GM19238 (cell line): Measurements from ENCODE around the gene TXN.
"Not testable (repeated sequence)": the region's sequence is repeated elsewhere in the genome, so short reads cannot be mapped to it uniquely, and the experiment has no call there.

Source experiments
- DNase-seq: peaks from one replicate; pipeline ENCODE4 v3.0.0; 2011; ENCODE audit warnings: low spot score; ENCODE audit not compliant: insufficient read length

The TXN gene

GRCh38 chr9:110213413-110214044 is 42.8 kb downstream of the TXN start:
- DNase-seq: no peak

- DNase-seq: no peak
Measured at GRCh38 chr9:110208031-110208430, 48.3 kb downstream of the TXN start, which contains the start of gene C9orf152. C9orf152 (minus strand) TSS chr9:110208159; CDS start chr9:110207579, 580 bp downstream.

GRCh38 chr9:110207071-110207641 is 49.2 kb downstream of the TXN start:
- DNase-seq: no peak

GRCh38 chr9:110206389-110206788 is 49.9 kb downstream of the TXN start:
- no peak for DNase-seq

GRCh38 chr9:110205612-110206011 is 50.7 kb downstream of the TXN start:
- not testable (repeated sequence) for DNase-seq

GRCh38 chr9:110202232-110202631 is 54.1 kb downstream of the TXN start:
- DNase-seq: no peak

- DNase-seq: no peak
Measured at GRCh38 chr9:110199643-110200042, 56.7 kb downstream of the TXN start.

- no peak for DNase-seq
Measured at GRCh38 chr9:110198357-110198756, 58.0 kb downstream of the TXN start.

- no peak for DNase-seq
Measured at GRCh38 chr9:110197330-110198187, 58.7 kb downstream of the TXN start.

- not testable (repeated sequence) for DNase-seq
Measured at GRCh38 chr9:110196084-110196499, 60.2 kb downstream of the TXN start.
